Transverse colon (tissue), 4 donors: ENCODE results near the gene C14orf180. TPM values are rescaled to one million over a fixed set of nuclear protein-coding genes. Genes with fewer than 3 reads are reported as not detected.

Source experiments
- DNase-seq: peaks from one replicate; pipeline ENCODE4 v3.0.0-alpha.2; 2019
- H3K27ac ChIP-seq, 4 donors: fragments of 200-600 bp; sonication (generic); 2 replicates each; pipeline ENCODE4 v1.5.1; 2016 to 2018; ENCODE audit warnings: inconsistent platforms in 4 of 4
- H3K27me3 ChIP-seq: fragments of 200-600 bp; sonication (generic); 2 replicates; pipeline ENCODE4 v1.5.1; 2017; ENCODE audit warnings: inconsistent platforms
- H3K36me3 ChIP-seq, 4 donors: fragments of 200-600 bp; sonication (generic); 2 replicates each; pipeline ENCODE4 v1.5.1; 2017 to 2019; ENCODE audit warnings: inconsistent platforms in 4 of 4
- H3K4me1 ChIP-seq, 4 donors: fragments of 200-600 bp; sonication (generic); 2 replicates each; pipeline ENCODE4 v1.5.1; 2017 to 2020; ENCODE audit warnings: inconsistent platforms in 4 of 4
- H3K4me3 ChIP-seq, 4 donors: fragments of 200-600 bp; sonication (generic); 1 replicate in 1 of 4; 2 replicates in 3 of 4; pipeline versions ENCODE4 v1.5.1 to v1.6.1; 2017 to 2019; ENCODE audit warnings: inconsistent platforms in 4 of 4
- H3K9me3 ChIP-seq, 2 donors: fragments of 200-600 bp; sonication (generic); 2 replicates each; pipeline ENCODE4 v1.5.1; 2017 to 2019; ENCODE audit warnings: inconsistent platforms in 2 of 2
- CTCF ChIP-seq, 5 experiments: fragments of 200-600 bp in 3 of 5; fragments of 450-650 bp in 2 of 5; sonication (generic) in 3 of 5; IDR thresholded peaks; 1 replicate in 2 of 5; 2 replicates in 3 of 5; pipeline ENCODE4 v1.5.1; 2016 to 2017; ENCODE audit warnings: antibody characterized with exemption in 5 of 5, inconsistent platforms in 3 of 5, mild to moderate bottlenecking in 2 of 5, moderate library complexity in 1 of 5
- EP300 ChIP-seq: sonication (generic); formaldehyde crosslinking; IDR thresholded peaks from one replicate; pipeline ENCODE4 v1.6.1; 2017; ENCODE audit warnings: antibody characterized with exemption, low read depth
- POLR2A ChIP-seq: fragments of 450-650 bp; IDR thresholded peaks from one replicate; pipeline ENCODE4 v1.6.1; 2016; ENCODE audit warnings: antibody characterized with exemption, mild to moderate bottlenecking, moderate library complexity
- POLR2AphosphoS5 ChIP-seq, 3 donors: sonication (generic); formaldehyde crosslinking; IDR thresholded peaks; one replicate each; pipeline ENCODE4 v1.6.1; 2016; ENCODE audit warnings: antibody characterized with exemption in 3 of 3
- WGBS, 2 donors: methylation state at CpG; one replicate each; pipeline ENCODE4 v1.1.5; 2018; ENCODE audit warnings: low coverage in 1 of 2; 5-methylcytosine and 5-hydroxymethylcytosine counted together
- in situ Hi-C, 4 donors: fragments of 200-750 bp; cut with MboI; loops; one replicate each; pipeline versions ENCODE4 v1.15.0 to v1.15.1; 2017; ENCODE audit warnings: low sequenced_read_pairs in 3 of 4, low pct_ligation_motif_present in 1 of 4, low pct_unique_long_range_greater_than_20kb in 1 of 4
- intact Hi-C: fragments of 100-400 bp; cut with DNase I; formaldehyde crosslinking; loops from one replicate; pipeline ENCODE4 v1.15.1; 2023; ENCODE audit warnings: low total_unique reads
- total RNA-seq, 4 donors: library from RNA; depleted of rRNA; stranded (reverse); fragments of >200 nt; gene quantifications; one replicate each; pipeline ENCODE4 v1.1.0, GENCODE V29; 2016

The C14orf180 gene
- total RNA-seq, 4 donors from 2014 or later, result 0.32 to 2.3 (median 1.1) TPM; not detected in 1

- 70% methylated on average over 12 of the region's 26 CpGs; no CpG with 5 or more reads in 1 of the 2 donors for WGBS, 2 donors
- DNase-seq, result no peak
- intact Hi-C loops, result no loop called here
Measured at GRCh38 chr14:104591506-104592291, 12.1 kb downstream of the C14orf180 start.

GRCh38 chr14:104592292-104592672 lies 12.7 kb downstream of the C14orf180 start:
- TF ChIP-seq EP300 (no peak), POLR2A (no peak), CTCF (IDR thresholded peaks at IDR 0.05) (no peak)
- Histone ChIP-seq H3K4me3 (no peak overlapping the region), H3K4me1 (no peaks in the 10 kb centered on the region), H3K36me3 (no peaks in the 10 kb centered on the region), H3K27ac (no peak overlapping the region), H3K27me3 (no peaks in the 10 kb centered on the region), H3K9me3 (no peaks in the 10 kb centered on the region)
- in situ Hi-C loops, result no loop called here
- 53 to 65% methylated on average over 2 to 3 of the region's 3 CpGs for WGBS, 2 donors
- intact Hi-C loops, result no loop called here
- no peak for DNase-seq

More at GRCh38 chr14:104591506-104592291, 12.1 kb downstream of the C14orf180 start:
- no peak overlapping the region for H3K4me3 ChIP-seq
- in situ Hi-C loops, result no loop called here
- no peaks in the 10 kb centered on the region for H3K27me3 ChIP-seq
- H3K9me3 ChIP-seq, result no peaks in the 10 kb centered on the region
- no peak overlapping the region for H3K27ac ChIP-seq
- no peaks in the 10 kb centered on the region for H3K36me3 ChIP-seq
- H3K4me1 ChIP-seq, result no peaks in the 10 kb centered on the region
- TF ChIP-seq EP300 (no peak), POLR2AphosphoS5 (IDR thresholded peaks at IDR 0.05) (no peak), POLR2A (no peak), CTCF (IDR thresholded peaks at IDR 0.05) (no peak)

- Histone ChIP-seq H3K27ac (no peak overlapping the region), H3K4me3 (no peak overlapping the region), H3K27me3 (no peaks in the 10 kb centered on the region), H3K36me3 (no peaks in the 10 kb centered on the region), H3K4me1 (no peaks in the 10 kb centered on the region), H3K9me3 (no peaks in the 10 kb centered on the region)
- WGBS, 2 donors, result 67 to 82% methylated on average over 1 to 6 of the region's 8 CpGs
- in situ Hi-C loops (no loop called here), intact Hi-C loops (no loop called here)
- no peak for TF ChIP-seq EP300
- TF ChIP-seq CTCF (IDR thresholded peaks at IDR 0.05), result no peak
- no peak for TF ChIP-seq POLR2A
- TF ChIP-seq POLR2AphosphoS5 (IDR thresholded peaks at IDR 0.05), result no peak
- DNase-seq, result no peak
Measured at GRCh38 chr14:104592785-104593184, 13.2 kb downstream of the C14orf180 start.

GRCh38 chr14:104593241-104593701 lies 13.7 kb downstream of the C14orf180 start:
- TF ChIP-seq POLR2A (no peak), POLR2AphosphoS5 (IDR thresholded peaks at IDR 0.05) (no peak), EP300 (no peak)
- no peaks in the 10 kb centered on the region for H3K4me1 ChIP-seq
- H3K9me3 ChIP-seq, result no peaks in the 10 kb centered on the region
- no peak overlapping the region for H3K27ac ChIP-seq
- in situ Hi-C loops (no loop called here), intact Hi-C loops (no loop called here)
- no peak overlapping the region for H3K4me3 ChIP-seq
- H3K27me3 ChIP-seq, result no peaks in the 10 kb centered on the region
- no peak for DNase-seq
- WGBS, 2 donors, result 81% methylated on average over 10 of the region's 18 CpGs; no CpG with 5 or more reads in 1 of the 2 donors
- H3K36me3 ChIP-seq, result no peaks in the 10 kb centered on the region
